Activated T-cell treated with anti-CD3 and anti-CD28 coated beads, Interleukin-2, amount 50 U/mL, for 48 hours (primary cell): ENCODE data around the gene MYL12A.

Experiments used
- DNase-seq, 2 experiments: peaks; one replicate each; pipeline ENCODE4 v3.0.0-alpha.2; 2020

Gene MYL12A

DNA sequence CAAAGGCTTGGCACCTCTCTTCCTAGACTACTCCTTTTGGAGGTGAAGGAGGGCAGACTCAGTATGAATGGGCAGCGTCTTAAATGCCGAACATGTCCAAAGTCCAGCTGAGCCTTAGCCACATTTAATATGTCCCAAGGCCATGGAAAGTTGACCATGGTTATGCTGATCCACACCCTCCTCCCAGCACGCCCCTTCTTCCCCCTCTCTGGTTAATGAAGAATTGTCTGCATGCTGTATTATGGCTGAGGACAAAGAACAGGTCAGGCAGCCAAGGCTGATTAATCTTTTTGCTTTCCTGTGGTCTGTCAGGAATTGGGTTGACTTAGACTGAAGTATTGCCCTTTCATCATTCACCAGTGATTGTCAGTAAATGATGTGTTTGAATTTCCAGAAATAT lies 22.0 kb upstream of the MYL12A start:
- DNase-seq, result no peak

DNA sequence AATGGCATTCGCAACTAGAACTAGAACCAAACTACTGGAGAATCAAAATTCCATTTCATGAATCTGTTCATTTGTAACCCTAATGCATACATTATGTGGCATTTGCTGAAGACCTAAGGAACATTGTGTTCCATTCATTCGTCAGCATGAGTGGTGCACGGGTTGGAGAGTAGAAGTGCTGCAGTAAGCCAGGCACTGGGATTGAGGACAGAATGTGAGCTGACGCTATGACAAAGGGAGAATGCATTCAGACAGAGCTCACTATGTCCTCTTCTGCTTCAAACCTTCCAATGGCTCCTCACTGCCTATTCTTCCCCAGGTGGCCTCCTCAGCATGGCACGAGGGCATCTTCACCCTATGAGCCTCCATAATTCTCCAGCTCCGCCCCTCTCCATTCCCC lies 21.6 kb upstream of the MYL12A start:
- no peak for DNase-seq

DNA sequence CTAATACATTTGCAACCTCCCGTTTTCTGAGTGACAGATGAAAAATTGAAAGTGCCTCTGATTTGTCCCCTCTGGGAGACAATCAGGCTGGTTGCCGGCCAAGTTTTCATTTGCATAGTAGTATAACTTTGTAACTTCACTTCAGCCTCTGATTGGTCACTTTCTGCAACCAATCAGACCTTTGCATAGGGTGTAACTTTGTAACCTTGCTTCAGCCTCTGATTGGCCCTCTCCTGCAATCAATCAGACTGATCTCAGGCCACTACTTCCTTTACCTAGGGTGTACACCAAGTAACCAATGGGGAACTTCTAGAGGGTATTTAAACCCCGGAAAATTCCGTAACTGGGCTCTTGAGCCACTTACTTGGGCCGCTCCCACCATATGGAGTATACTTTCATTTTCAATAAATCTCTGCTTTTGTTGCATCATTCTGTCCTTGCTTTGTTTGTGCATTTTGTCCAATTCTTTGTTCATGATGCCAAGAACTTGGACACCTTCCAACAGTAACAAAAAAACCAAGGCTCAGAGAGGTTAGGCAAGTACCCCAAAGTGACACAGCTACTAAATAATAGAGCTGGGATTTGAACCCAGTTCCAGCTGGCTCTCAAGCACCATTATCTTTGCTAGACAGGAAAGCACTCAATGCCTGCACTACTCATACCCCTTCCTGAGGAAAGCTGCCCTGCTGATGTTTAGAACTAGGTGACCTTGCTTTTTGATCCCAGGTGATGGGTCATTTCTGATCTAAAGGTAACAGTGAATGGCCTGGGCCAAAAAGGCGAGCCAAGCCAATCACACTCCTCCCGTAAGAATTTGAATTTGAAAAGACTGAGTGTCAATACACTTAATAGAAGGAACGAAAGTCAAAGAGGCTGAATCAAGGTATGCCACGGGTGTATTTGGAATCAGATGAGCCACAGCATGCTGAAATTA lies 16.9 kb upstream of the MYL12A start:
- no peak for DNase-seq

DNA sequence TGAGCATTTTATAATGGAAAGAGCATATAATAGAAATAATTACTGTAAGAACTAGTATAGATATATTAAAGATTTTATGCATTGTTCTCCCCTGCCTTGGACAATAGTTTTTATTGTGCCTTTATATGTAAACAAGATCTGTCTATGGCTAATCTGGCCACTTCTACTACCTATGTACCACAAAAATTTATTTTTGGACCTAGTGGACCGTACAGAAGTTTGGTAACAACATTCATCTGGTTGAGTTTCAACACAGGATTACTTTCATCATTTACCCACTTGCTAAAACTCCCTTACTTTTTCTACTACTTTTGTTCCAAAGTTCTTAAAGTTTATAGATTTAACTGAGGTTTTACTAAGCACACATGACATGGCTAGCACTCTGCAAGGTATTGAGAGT lies 14.6 kb upstream of the MYL12A start:
- DNase-seq, result no peak

DNA sequence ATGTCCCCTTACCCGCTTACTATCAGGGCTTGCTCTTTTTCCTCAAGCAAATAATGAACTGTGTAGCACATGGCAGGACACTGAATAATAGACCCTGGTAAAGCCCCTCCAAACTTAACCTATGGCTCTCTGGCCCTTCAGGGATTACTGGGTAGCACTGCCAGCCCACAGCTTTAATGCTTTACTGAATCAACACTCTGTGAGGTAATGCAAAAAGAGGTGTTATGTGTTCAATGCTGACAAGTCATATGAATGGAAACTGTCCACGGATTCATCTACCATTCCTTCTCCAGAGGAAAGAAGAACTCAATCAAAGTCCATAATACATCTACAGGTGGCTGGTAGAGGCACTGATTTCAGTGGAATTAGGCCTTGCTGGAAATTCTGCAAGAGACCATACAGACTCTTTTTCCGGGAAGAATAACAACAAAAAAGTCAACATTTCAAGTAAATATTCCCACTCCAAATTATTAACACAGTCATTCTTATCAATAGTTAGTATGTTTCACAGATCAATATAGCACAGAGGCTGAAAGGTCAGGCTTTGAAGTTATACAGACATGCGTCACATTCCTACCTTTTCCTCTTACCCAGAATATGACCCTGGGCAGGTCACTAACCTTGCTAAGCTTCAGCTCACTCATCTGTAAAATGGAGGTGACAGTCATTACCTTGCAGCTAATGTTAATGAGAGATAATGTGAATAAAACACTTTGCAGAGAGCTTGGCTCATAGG lies 14.0 kb upstream of the MYL12A start:
- DNase-seq, result no peak

DNA sequence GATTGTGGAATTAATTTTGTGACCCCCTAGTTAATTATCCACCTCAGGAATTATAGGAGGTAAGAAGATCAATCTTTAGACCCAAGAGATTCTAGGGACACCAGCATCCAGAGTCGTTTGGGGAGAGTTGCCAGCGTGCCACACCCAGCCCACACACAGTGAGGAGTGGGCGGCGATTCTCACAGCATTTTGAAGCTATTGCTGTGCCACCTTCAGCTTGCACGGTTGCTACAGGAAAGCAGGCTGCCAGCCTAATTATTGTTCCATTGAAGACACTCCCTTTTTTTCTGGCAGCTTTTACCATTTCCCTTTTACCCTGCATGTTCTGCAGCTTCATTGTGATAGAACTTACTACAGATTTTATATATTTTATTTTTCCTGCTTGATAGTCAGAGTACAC lies 13.1 kb upstream of the MYL12A start:
- DNase-seq, result no peak

DNA sequence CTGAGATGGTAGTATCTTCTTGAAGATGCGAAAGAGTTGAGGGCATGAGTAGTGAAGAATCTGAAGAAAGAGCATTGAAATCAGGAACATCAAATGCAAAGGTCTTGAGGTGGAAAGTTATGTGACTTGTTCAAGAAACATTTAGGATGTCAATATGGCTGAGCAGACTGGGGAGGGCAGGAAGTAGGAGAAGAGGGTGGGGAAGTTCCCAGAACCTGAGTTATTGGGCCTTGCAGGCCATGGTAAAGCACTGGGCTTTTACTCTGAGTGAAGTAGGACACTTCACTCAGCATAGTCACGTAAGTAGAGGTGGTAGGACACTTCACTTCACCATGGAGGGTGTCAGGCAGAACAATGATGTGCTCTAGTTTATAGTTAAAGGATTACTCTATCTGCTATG lies 11.8 kb upstream of the MYL12A start:
- no peak for DNase-seq

DNA sequence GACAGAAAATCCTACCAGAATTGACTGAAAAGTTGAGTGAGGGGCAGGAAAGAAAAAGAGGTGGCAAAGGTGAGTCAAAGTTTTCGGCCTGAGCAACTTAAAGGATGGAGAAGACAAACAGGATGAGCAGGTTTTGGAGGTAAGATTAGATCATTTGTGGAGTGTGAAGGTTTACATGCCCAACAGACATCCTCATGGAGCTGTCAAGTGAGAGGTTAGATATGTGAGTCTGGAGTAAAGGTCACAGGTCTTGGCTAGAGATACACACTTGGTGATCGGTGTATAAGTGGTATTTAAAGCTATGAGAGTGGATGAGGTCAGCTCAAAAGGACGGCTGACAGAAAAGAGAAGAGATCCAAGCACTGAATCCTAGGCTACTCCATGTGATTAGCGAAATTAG lies 11.1 kb upstream of the MYL12A start:
- no peak for DNase-seq

DNA sequence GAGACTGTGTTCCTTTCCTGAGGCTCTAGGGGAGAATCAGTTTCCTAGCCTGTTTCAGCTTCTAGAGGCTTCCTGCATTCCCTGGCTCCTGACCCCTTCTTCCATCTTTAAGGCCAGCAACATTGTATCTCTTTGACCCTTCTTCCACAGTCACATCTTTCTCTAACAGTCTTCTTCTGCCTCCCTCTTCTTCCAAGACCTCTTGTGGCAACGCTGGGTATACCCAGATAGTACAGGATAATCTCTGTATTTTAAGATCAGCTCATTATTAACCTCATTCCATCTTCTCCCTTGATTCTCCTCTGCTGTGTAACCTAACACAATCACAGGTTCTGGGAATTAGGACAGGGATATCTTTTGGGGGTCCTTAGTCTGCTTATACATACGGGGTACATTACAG lies 8.9 kb upstream of the MYL12A start:
- DNase-seq, result no peak

DNA sequence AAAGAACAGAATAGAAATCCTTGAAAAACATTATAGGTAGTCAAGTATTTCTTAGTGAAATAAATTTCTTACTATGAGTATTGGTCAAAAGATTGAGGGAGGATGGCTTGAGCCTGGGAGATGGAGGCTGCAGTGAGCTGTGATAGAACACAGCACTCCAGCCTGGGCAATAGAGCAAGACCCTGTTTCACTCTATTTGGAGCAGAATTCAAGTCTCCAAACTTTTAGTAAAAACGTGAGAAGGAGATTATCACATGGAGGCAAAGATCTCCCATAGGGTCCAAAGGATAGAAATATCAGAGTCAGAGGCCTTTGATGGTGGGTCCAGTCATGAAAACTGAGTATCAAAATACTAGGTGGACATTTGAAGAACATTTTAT lies 2.4 kb upstream of the MYL12A start:
- DNase-seq, result no peak

DNA sequence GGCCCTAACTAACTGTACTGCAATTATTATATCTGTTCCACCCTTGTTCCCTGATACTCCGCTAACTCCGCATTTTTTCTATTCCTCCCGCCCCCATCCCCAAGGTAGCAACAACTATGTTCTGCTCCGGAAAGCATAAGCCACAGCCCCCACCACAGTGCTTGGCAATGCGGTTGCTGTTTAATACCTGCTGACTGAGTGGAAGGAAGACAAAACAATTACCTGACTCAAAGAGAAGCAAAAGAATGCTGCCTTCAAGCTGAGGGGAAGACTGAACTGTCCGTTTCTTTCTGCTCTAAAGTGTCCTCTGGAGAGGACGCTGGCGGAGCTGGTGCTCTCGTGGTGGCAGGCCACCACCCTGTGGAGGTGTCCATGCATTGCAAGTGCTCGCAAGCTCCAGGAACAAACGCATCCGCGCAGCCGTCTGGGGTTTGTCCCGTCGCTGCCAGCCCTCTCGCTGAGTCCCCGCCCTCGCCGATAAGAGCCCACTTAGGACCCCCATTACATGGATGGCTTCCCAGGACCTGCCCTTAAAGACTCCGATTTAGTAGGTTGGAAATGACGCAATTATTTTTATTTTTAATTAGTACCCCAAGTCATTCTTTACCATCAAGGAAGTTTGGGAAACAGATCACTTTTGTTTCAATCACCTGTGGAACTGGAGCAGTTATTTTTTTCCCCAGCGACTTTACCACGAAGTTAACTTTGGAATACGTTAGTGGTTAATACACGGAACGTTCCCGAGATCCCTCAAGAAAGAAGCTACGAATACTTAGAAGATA lies 1.6 kb upstream of the MYL12A start:
- peak; percentile 85 to 89 for DNase-seq

DNA sequence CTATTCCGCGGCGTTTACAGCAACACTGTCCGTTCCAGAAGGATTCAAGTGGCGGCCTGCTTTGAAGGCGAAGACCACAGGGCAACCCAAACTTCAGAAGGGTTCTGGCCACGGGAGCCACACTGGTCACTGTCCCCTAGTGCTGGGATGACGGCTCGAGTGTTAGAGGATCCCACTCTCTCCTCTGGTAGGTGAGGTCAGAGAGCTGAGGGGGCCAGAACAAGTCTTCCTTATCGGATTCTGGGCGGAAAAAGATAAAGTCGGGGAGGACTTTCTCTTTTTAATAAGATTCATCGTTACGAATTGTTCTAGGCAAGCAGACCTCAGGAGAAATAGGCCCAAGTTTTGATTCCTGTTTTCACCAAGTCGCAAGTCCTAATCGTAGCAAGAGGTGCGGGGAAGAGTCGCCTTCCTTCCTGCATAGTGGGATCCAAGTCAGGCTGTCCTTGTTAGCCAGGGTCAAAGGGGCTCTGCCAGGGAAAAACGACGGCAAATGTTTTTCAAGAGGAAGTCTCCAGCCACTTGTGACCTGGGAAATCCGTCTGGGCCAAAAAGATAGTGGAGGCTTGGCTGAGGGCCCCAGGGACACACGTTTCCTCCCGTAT lies 864 bp upstream of the MYL12A start:
- peak; percentile 50 to 53 for DNase-seq

DNA sequence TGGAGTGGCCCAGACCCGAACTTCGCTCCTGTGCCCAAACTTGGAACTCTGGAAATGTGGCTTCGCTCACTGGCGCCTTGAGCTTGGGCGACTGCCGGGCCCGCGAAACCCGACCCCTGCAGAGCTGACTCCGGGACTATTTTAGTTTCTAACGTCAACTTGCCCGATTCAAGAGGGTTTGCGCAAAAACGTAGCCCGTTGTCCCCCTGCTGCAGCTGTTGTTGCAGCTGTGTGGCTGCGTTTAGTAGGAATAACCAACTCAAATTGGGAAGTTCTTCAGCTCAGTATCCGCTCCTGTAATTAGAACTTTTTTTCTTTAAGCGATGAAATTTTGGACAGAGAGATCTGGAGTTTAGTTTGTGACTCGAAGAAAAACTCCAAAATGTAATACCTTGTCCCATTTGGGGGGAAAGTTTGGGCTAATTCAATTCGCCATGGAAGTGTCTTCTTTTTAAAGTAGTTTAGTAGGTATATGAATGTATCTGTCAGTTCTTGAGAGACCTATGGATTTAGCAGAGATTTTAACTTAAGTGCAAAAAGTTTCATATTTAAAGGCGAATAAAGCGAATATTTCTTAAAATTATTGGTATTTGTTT lies 559 bp downstream of the MYL12A start:
- no peak for DNase-seq

DNA sequence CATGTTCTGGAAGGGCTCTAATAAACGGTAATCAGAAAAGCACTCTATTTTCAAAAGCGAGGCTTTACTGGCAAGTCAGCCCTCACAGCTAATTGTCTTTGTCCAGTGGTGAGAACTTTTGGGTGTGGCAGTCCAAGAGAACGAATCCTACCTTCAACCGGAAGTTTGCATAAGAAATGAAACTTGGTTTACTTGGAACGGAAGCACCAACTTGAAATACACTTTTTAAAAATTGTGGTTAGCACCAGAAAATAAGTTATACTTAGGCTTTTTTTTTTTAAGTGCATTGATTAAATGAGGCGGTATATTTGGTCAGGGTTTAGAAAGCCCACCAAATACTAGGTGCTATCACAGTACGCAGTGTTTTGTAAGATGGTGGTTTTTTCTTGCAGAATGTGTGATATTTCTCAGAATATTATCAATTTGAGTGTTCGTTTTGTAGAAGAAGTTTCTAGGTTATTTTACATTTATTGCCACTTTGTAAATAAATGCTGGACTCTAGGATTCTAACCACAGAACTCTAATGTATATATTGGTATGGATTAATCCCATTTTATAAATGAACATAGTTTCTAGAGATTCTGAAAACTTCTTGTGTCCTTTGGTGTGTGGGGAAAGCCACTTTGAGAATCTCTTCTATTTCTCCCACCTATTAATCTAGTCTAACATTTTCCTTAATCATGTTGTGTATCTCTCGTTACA lies 1.2 kb downstream of the MYL12A start:
- DNase-seq, result no peak

DNA sequence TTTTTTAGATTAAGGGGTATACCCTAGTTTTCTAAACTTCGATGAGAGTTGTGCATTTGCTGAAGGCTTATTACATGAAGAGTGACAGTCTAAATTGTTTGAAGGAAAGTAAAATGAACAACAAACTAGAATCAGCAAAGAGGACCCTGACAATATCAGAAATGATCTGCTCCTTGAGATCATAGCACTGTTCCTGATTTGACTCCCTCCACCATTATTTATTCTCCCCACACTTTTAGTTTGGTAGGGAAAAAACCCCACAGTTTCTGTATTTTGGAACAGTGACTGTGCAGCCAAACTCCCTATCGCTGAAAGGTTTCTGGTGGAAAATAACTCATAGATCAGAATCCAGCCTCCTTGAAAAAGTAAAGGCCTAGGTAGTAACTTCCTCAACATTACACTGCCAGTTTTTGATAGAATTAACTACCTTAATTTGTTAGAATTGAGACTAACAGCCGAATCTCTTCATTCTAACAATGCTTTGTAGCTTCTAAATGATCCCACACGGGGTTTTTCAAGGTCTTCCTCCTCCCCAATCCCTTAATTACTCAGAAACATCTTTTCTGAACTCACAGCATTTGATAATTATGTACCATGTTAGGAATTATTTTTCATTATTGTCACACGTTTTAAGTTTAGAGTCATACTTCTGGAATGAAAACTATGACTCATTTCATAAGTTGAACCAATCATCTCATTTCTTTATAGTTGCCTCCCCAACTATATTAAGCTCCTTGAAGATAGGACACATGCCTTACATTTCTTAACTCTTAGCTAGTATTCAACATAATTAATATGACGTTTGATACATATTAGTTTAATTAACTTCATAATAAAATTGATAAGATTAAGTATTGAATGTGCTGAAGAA lies 2.9 kb downstream of the MYL12A start:
- no peak for DNase-seq

DNA sequence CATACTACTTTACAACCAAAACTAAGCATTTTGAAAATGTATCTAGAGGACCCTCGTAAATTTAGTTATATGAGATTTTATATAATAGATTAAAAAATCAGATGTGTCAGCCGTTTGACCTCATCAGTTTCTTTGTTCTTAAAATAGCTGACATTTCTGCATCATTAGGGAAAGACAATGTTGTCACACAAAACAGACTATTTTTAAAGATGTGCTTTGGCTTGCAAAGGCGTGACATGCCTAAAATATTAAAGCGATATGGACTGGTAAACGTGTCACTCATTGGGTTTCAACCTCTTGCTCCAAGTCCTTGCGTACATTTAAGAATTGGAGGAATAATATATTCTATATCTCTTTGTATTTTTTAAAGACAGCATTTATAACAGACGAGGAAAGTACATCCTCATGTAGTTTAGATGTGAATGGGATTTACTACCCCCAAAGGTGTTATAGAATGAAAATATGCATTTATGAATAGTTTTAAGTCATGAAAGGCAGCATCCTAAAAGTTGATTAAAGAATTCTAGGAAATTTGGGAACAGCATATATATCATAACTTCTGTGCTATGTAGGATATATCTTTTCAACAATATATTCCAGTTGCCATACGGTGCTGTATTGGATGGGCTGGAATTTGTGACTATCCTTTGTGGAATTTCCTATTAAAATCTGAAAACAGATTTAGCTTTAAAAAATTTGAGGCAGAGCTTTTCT lies 3.8 kb downstream of the MYL12A start:
- DNase-seq, result no peak

DNA sequence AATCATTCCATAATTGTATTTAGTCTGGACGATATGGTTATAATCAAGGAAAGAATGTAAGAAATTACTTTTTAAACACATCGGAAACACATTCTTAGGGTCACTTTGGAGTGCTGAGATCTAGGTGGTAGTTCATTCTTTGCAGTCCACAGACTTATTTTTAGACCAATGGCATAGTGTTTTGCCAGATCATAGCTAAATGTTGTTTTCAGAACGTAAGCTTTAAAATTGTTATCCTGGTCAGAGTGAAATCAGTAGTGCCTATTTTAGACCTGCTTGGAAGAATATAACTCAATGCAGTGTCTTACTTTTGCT lies 4.3 kb downstream of the MYL12A start:
- no peak for DNase-seq

DNA sequence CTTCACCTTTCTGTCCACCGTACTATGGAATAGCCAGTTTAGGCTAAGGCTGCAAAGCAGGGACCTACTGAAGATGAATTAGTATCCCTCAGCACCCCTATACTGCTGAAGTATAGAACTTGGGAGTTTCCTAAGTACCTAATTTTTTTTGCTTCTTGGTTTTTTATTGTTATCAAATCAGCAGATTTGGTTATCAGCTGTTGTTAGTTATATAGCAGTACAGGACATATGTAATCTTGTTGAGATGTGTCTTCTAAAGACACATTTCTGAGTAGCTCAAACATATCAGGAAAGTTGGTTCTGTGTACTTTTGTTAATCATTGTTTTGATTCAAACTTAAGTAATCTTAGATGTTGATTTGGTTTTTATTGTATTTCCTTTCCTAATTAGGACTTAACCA lies 5.2 kb downstream of the MYL12A start:
- no peak for DNase-seq

DNA sequence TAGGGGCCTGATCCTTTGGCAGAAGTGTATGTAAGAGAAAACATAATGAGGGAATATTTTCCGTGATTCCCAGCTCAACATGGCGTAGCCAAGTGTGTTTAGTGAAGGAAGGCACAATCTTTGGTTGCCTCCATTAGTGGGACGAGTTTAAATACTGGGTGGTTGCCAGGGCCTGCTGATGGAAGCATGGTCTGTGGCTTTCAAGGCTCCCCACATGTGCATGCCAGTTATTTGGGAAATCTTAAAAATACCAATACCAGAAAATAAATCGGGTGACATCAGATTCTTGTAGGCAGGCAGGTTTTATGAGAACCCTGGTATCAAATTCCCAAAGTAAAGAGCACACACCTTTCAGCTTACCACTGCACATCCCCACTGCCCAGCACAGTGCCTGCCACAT lies 7.1 kb downstream of the MYL12A start:
- DNase-seq, result no peak

DNA sequence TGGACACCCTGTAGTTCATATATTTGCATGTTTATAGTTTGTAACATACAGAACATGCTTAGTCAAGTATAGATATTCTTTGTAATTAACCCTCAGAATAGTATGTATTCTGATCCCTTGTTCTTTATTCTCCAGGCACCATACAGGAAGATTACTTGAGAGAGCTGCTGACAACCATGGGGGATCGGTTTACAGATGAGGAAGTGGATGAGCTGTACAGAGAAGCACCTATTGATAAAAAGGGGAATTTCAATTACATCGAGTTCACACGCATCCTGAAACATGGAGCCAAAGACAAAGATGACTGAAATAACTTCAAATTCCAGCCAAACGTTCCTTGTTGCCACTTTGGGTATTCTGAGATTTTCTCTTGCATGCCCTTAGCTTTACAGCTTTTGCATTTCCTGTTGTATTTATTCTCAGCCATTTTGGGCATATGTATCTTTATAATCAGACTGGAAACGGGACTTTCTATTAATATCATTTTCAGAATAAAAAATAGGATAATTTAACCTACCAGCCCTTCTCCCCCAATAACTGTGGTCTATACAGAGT lies 8.1 kb downstream of the MYL12A start:
- DNase-seq, result no peak
